Keratinocyte (primary cell): ENCODE measurements around the gene BRAT1.

Source experiments
- EZH2 ChIP-seq: IDR thresholded peaks from one replicate; pipeline ENCODE4 v1.6.1; 2012; ENCODE audit warnings: inconsistent platforms, mild to moderate bottlenecking, low read length, moderate library complexity
- TF ChIP-seq, protein P1 (sequence below), 3 experiments: IDR thresholded peaks in 1 of 3; conservative IDR thresholded peaks in 1 of 3; optimal IDR thresholded peaks in 1 of 3; 2 replicates in 2 of 3; 3 replicates in 1 of 3; pipeline versions ENCODE3 to v1.5.1; 2011; ENCODE audit warnings: low read length in 3 of 3, mild to moderate bottlenecking in 3 of 3, moderate library complexity in 2 of 3, control low read depth in 1 of 3, inconsistent platforms in 1 of 3; ENCODE audit not compliant: insufficient read depth in 2 of 3; ENCODE audit errors: extremely low read depth in 1 of 3

- TF ChIP-seq EZH2 = no peak
- TF ChIP-seq, protein P1, sequence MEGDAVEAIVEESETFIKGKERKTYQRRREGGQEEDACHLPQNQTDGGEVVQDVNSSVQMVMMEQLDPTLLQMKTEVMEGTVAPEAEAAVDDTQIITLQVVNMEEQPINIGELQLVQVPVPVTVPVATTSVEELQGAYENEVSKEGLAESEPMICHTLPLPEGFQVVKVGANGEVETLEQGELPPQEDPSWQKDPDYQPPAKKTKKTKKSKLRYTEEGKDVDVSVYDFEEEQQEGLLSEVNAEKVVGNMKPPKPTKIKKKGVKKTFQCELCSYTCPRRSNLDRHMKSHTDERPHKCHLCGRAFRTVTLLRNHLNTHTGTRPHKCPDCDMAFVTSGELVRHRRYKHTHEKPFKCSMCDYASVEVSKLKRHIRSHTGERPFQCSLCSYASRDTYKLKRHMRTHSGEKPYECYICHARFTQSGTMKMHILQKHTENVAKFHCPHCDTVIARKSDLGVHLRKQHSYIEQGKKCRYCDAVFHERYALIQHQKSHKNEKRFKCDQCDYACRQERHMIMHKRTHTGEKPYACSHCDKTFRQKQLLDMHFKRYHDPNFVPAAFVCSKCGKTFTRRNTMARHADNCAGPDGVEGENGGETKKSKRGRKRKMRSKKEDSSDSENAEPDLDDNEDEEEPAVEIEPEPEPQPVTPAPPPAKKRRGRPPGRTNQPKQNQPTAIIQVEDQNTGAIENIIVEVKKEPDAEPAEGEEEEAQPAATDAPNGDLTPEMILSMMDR (optimal IDR thresholded peaks at IDR 0.05 in 1 of 3, IDR thresholded peaks at IDR 0.05 in 1 of 3, conservative IDR thresholded peaks at IDR 0.05 in 1 of 3; ENCODE audit: extremely low read depth in 1 of 3, insufficient read depth in 2 of 3, low read length in 3 of 3) = no peak
Observed at GRCh38 chr7:2500701-2501100, 54.6 kb downstream of the BRAT1 start.
